Kidney epithelial cell (primary cell): ENCODE results near the gene ADGRA3. TPM values are rescaled to one million over a fixed set of nuclear protein-coding genes. Genes with fewer than 3 reads are reported as not detected.

ENCODE experiments used
- DNase-seq: peaks from one replicate; pipeline ENCODE4 v3.0.0-alpha.2; 2010; ENCODE audit warnings: low read depth
- H3K27me3 ChIP-seq: 2 replicates; pipeline ENCODE4 v1.6.0; 2011; ENCODE audit warnings: low read length; ENCODE audit not compliant: control insufficient read depth, insufficient read depth
- H3K36me3 ChIP-seq: 2 replicates; pipeline ENCODE4 v1.5.1; 2011; ENCODE audit warnings: low read length; ENCODE audit not compliant: control insufficient read depth, insufficient read depth
- H3K4me3 ChIP-seq: 2 replicates; pipeline ENCODE4 v1.5.1; 2011; ENCODE audit warnings: low read depth, mild to moderate bottlenecking, control low read depth, low read length
- CTCF ChIP-seq: IDR thresholded peaks from 2 replicates; pipeline ENCODE4 v1.5.1; 2011; ENCODE audit warnings: mild to moderate bottlenecking, moderate library complexity, low read length, control low read depth, inconsistent platforms; ENCODE audit not compliant: insufficient read depth, poor library complexity, severe bottlenecking
- total RNA-seq: library from RNA; depleted of rRNA; stranded (reverse); fragments of >200 nt; gene quantifications from 2 replicates; pipeline ENCODE4 v1.2.3, GENCODE V29; 2015

ADGRA3 gene
- total RNA-seq, 1 donor from 2014 or later = 30.5 TPM

DNA sequence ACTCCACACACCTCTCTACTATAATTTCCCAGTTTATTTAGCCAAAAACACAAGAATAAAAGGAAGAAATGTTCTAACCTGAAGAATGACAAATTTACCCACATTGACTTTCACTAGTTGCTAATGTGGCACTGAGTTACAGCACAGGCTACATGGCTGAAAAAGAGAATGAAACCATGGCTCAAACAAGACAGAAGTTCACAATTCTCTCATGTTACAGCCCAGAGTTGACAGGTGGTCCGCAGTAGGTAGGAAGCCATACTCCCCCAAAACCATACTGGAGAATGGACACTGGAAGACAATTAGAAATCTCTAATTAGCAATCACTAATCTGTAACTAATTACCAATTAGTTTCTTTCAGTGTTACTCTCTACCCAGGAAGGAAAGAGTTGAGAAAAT lies 170.8 kb downstream of the ADGRA3 start:
- H3K36me3 ChIP-seq = no peaks in the 10 kb centered on the region
- no peak overlapping the region for H3K4me3 ChIP-seq
- H3K27me3 ChIP-seq = no peaks in the 10 kb centered on the region
- no peak for TF ChIP-seq CTCF
- DNase-seq = no peak

DNA sequence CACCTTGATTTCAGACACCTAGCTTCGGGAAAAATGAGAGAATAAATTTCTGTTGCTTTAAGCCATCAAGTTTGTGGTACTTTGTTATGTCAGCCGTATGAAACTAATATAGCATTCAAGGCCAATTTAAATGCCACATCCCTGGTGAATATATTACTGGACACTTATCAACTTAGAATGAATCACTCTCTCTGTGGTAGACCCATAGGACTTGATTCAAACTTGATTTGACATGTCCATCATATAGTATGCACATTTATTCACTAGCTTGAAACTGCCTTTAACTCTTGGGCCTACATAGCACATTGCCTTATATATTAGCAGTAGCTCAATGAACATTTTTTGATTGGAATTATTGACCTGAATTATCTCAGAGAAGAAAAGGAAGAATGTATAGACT lies 172.3 kb downstream of the ADGRA3 start:
- TF ChIP-seq CTCF = no peak
- Histone ChIP-seq H3K27me3 (no peaks in the 10 kb centered on the region), H3K36me3 (no peaks in the 10 kb centered on the region), H3K4me3 (no peak overlapping the region)
- DNase-seq = no peak

GRCh38 chr4:22339491-22339890 lies 176.4 kb downstream of the ADGRA3 start:
- Histone ChIP-seq H3K36me3 (no peaks in the 10 kb centered on the region), H3K27me3 (no peaks in the 10 kb centered on the region), H3K4me3 (no peak overlapping the region)
- DNase-seq = no peak
- TF ChIP-seq CTCF = no peak

DNA sequence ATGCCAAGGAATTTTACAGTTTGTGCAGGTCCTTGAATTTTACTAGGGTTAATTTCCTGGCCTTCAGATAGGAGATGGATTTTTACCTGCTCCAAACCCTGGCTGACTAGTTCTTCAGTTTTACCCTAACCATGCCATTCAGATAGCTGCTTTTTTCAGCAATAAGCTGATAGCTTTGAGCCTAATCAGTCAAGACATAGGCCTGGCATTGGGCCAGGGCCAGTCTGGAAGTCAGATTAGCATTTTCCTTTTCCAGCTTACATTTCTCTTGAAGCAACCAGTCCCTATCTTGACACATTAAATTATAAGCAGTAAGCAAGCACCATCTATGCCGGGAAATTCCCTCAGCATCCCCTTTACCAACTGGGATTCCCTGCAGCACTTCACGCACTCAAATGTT lies 177.1 kb downstream of the ADGRA3 start:
- no peak for TF ChIP-seq CTCF
- Histone ChIP-seq H3K27me3 (no peaks in the 10 kb centered on the region), H3K4me3 (no peak overlapping the region), H3K36me3 (no peaks in the 10 kb centered on the region)
- DNase-seq = no peak

Other genes starting within 250 kb of the ADGRA3 start
- not detected in 2 replicates for gene GBA3, start 176.9 kb upstream of the ADGRA3 start, total RNA-seq